GM21447 (cell line): ENCODE results near the gene BCL2L2.
"Not testable (repeated sequence)": the region's sequence is repeated elsewhere in the genome, so short reads cannot be mapped to it uniquely, and the experiment has no call there.

Experiments
- ATAC-seq: cut with Tn5 transposase; IDR thresholded peaks from one replicate; pipeline ENCODE4 v1.9.1; 2021; ENCODE audit not compliant: unreplicated experiment

The BCL2L2 gene

DNA sequence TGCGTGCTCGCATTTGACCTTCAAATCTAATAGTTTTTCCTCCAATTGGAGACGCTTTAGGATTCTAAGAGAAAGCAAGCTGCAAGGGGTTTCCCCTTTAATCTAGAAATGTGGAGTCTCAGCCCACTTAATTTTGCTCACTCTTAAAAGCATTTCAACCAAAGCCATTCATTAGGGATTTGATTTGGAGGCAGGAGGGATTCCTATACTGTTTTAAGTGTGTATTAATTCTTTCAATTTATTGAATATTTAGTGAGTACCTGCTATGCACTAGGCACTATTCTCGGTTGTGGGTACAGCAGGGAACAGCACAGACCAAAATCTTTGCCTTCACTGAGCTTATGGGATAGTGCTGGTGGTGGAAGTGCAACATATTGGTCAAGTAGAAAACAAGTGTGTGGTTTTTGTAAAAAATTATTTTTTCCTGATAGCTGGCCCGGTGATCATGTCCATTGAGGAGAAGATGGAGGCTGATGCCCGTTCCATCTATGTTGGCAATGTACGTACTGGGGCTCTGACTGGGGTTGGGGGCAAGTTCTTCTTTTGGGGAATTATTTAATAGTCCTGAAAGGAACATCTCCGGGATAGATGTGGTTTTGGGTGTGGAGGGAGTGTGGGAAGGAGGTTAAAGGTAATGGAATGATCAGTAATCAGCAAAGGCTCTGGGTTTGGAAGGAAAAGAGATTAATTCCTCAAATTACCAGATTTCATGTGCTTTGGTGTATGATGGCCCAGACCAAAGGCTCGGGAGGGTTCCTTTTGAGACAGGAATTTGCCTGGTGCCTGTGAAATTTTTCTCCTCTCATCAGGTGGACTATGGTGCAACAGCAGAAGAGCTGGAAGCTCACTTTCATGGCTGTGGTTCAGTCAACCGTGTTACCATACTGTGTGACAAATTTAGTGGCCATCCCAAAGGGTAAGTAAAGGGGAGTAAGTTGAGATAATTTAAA is 16.2 kb downstream of the BCL2L2 start:
- ATAC-seq = no peak

DNA sequence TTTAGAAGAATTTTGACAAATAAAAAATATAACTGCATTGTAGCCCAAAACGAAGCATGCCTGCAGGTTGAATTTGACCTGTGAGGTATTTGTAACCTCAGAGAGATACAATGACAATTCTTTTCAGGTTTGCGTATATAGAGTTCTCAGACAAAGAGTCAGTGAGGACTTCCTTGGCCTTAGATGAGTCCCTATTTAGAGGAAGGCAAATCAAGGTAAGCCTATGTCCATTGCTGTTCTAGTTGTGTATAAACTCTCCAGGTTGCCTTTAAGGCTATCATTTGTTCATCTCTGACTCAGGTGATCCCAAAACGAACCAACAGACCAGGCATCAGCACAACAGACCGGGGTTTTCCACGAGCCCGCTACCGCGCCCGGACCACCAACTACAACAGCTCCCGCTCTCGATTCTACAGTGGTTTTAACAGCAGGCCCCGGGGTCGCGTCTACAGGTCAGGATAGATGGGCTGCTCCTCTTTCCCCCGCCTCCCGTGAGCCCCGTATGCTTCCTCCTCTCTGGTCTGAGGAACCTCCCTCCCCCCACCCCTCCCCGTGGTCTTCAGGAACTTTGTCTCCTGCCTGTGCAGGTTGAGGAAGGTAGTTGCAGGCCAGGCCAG is 17.3 kb downstream of the BCL2L2 start:
- no peak for ATAC-seq

DNA sequence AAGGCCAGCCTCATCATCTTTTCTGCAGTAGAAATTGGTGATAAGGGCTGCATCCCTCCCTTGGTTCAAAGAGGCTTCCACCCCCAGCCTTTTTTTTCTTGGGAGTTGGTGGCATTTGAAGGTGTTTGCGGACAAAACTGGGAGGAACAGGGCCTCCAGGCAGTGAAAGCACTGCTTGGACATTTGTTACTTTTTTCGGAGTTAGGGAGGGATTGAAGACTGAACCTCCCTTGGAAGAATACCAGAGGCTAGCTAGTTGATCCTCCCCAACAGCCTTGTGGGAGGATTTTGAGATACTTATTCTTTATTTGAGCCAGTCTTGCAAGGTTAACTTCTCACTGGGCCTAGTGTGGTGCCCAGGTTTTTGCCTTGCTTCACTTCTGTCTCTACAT is 17.8 kb downstream of the BCL2L2 start:
- no peak for ATAC-seq

DNA sequence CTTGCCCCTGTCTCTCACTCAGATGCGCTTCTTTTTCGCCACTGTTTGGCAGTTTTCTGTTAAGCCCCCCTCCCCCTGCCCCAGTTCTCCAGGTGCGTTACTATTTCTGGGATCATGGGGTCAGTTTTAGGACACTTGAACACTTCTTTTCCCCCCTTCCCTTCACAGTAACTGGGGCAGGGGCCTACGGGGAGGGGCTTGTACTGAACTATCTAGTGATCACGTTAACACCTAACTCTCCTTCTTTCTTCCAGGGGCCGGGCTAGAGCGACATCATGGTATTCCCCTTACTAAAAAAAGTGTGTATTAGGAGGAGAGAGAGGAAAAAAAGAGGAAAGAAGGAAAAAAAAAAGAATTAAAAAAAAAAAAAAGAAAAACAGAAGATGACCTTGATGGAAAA is 18.4 kb downstream of the BCL2L2 start:
- no peak for ATAC-seq

DNA sequence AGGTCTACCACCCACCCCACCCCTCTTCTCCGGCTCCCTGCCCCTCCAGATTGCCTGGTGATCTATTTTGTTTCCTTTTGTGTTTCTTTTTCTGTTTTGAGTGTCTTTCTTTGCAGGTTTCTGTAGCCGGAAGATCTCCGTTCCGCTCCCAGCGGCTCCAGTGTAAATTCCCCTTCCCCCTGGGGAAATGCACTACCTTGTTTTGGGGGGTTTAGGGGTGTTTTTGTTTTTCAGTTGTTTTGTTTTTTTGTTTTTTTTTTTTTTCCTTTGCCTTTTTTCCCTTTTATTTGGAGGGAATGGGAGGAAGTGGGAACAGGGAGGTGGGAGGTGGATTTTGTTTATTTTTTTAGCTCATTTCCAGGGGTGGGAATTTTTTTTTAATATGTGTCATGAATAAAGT is 19.1 kb downstream of the BCL2L2 start:
- not testable (repeated sequence) for ATAC-seq

DNA sequence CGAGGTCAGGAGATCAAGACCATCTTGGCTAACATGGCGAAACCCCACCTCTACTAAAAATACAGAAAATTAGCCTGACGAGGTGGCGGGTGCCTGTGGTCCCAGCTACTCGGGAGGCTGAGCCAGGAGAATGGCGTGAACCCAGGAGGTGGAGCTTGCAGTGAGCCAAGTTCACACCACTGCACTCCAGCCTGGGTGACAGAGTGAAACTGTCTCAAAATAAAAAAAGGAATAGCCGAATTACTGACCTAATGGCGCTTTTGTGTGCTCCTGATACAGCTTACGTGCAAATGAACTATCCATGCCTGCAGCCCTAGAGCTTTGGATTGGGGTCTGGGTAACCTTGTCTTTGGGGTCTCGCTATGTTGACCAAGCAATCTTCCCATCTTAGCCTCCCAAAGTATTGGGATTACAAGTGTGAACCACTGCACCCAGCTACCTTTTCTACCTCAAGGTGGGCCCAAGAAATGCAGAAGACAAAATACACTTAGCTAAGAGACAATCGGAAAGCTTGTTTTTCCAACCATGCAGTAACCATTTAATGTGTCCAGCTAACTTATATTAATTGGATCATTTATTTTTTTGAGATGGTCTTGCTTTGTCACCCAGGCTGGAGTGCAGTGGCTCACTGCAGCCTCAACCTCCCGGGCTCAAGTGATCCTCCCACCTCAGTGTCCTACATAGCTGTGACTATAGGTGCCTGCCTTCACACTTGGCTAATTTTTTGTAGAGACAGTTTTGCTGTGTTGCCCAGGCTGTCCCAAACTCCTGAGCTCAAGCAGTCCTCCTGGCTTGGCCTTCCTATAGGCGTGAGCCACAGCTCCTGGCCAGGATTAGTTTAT is 20.1 kb downstream of the BCL2L2 start:
- no peak for ATAC-seq

DNA sequence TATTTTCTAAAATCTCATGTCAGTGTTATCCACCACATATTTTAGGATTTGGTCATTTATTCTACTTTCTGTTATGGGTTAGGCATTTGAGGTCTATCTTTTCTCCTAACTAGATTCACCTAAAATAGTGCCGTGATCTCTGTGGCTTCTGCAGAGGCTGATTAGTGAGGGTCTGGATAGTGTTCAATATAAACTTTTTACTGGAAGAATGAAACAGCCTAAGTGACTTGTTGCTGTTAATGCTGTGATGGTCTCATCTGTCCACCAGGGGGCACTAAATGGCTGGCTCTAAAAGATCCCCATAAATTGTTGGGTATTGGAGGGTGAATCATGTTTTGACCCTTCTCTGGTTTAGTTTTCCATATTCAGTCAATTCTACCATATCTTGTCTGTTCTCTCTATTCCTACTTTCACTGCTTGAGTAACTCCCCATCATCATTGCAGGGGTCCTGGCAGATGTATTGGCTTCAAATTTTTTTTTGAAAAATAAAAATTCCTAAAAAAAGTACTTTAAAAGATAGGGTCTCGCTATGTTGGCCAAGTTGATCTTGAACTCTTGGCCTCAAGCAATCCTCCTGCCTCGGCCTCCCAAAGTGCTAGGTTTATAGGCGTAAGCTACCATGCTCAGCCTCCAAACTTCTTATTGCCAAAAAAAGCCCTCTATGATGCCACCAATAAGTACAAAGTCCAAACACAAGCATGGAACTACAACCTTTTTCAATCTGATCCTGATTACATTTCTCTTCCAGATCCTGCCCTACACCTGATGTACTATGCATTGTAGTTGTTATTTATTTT is 21.5 kb downstream of the BCL2L2 start:
- ATAC-seq = no peak

DNA sequence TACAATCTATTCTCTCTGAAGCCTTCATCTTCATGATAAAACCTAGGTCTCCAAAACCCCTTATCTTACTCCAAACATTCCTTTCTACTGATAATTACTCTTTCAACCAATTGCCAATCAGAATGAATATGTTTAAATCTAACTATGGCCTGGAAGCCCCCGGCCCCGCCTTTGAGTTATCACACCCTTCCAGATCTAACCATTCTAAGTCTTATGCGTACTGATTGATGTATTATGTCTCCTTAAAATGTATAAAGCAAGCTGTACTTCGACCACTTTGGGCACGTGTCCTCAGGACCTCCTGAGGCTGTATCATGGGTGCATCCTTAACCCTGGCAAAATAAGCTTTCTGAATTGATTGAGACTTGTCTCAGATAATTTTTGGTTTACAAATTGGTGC is 29.0 kb downstream of the BCL2L2 start:
- no peak for ATAC-seq

DNA sequence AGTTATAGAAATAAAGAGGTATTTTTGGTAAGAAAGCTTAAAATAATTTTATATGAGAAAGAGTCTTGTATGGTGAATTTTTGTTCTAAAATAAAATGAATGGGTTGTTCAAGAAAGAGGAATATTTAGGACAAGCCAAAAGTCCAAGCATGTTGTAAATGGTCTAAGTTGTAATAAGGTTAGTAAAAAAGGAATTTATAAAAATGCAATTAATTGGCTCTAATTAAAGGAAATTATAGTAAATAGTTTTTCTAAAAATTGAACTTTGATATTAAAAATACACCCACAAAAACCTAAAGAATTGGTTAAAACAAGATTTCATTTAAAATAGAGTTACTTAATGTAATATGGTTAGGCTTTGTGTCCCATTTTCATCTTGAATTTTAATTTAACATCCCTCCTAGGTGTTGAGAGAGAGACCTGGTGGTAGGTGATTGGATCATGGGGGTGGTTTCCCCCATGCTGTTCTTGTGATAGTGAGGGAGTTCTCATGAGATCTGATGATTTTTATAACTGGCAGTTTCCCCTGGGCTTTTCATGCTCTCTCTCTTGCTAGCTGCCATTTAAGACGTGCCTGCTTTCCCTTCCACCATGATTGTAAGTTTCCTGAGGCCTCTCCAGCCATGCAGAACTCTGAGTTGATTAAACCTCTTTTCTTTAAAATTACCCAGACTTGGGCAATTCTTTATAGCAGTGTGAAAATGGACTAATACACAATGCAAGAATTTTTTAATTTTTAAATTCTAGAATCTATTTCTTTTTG is 33.1 kb downstream of the BCL2L2 start:
- no peak for ATAC-seq

DNA sequence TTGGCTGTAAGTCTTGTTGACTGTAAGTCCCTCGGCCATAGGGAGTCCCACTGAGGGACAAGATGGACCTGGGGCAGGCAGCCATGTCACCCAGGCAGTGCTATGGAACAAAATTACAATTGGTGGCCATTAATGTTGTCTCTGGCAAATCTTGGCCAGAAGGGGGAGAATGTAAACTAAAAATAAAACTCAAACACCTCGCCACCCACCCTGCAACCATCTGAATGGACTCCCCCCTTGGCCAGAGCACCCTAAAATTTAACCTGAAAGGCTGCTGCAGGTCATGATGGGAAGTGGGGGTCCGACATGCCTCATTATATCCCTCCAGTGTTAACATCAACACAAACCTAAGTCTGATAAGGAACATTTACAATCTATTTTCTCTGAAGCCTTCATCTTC is 37.8 kb downstream of the BCL2L2 start:
- no peak for ATAC-seq

DNA sequence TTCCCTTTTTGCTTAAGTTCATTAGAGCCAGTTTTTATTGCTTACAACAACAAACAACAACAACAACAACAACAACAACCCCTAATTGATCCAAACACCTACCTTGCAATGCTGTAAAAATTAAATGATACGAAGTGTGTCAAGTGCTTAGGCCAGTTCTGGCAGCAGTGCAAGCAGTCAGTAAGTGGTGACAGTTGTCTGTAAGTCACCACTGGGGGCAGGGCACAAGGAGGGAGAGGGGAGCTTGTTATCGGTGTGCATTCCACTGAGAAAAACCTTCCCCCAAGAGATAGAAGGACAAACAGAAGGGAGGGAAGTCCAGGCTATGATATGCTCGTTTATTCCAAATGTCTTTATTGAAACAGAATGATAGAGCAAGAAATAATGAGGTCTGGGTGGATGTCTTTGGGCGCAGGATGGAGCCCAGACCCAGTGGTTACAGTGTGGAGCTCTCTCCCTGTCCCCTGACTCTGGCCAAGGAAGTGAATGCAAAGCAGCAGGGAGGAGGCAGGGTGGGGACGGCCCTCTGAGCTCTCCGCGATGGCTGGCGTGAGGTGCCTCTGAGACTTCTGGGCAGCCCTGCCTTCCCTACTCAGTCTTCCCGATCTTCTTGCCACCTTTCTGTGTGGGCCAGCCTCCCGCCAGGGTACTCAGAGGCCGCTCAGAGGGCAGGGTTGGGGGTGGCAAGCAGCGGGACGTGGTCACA is 39.5 kb downstream of the BCL2L2 start:
- no peak for ATAC-seq

DNA sequence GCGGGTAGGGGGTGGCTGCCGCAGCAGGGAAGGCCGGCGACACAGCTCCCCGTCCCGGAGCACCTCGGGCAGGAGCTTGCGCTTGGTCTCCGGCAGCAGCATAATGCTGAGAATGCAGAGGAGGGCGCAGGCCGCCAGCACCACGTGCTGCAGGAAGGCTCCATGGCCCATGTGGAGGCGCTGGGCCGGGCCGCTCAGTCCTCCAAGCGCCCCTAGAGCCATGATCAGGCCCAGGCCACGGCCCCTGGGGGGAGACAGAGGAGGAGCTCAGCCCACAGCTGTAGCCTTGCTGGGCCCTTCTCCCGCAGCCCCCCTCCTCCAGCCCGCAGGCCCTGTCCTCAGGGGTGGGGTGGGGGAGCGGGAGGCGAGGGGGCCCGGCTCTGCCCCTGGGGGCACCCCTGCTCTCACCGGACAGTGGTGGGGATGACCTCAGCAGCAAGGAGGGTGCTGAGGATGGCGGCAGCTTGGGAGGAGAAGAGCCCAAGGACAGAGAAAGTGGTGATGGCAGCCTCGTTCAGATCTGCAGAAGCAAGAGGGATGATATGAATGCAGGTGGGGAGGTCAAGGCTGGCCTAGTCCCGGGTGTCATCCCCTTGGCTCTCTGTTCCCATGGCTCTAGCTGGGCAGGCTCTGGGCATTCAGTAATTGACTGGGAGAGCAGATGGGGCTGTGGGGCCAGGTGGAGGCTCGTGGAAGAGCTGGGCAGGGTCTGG is 40.2 kb downstream of the BCL2L2 start:
- ATAC-seq = no peak

DNA sequence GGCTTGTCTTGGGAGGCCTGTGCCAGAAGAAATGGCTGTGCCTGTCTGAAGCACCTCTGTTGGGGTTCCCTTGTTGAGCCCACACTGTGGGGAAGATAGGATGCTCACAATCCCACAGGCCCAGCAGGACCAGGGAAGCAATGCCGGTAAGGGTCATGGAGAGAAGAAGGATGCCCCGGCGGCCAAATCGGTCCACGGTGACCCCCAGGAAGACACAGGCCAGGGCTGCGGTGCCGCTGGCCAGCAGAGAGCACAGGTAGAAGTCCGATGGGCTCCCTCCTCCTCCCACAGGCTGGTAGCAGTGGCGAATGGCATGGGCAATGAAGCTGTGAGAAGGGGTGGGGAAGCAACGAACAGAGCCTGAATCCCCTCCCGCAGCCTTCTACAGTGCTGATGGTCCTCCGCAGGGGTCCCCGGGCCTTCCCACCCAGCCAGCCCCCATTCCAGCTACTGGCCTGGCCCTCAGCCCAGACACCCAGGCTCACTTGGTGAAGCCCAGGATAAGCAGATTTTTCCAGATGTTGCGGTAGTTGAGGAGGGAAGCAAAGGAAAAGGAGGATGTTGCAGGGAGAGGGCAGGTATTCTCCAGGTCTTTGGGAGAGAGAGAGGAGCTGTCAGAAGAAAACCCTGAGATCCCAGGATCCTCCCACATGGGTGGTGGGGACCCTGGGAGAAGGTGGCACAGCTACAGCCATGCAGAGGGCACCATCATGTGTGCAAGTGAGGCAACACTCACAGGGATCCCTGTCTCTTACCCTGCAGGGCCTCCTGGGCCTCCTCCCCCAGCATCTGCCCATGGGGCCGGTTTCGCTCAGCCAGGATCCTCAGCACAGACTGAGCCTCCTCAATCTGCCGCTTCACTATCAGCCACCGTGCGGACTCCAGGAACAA is 41.0 kb downstream of the BCL2L2 start:
- no peak for ATAC-seq

DNA sequence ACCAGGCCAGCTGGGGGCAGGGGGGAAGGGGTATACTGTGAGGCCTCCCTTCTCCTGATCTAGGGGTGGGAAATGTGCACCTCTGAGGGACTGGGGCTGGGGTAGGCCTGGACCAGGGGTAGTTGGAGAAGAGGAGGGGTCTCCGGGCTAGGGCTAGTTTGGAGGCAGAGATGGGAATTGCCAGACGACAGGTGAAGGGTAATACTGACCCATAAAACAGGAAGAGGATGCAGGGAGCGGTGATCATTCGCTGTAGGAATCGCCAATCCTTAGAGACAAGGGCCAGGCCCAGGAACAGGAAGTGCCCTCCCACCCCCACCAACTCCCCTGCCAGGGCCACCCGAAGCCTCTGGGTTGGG is 41.6 kb downstream of the BCL2L2 start:
- no peak for ATAC-seq

DNA sequence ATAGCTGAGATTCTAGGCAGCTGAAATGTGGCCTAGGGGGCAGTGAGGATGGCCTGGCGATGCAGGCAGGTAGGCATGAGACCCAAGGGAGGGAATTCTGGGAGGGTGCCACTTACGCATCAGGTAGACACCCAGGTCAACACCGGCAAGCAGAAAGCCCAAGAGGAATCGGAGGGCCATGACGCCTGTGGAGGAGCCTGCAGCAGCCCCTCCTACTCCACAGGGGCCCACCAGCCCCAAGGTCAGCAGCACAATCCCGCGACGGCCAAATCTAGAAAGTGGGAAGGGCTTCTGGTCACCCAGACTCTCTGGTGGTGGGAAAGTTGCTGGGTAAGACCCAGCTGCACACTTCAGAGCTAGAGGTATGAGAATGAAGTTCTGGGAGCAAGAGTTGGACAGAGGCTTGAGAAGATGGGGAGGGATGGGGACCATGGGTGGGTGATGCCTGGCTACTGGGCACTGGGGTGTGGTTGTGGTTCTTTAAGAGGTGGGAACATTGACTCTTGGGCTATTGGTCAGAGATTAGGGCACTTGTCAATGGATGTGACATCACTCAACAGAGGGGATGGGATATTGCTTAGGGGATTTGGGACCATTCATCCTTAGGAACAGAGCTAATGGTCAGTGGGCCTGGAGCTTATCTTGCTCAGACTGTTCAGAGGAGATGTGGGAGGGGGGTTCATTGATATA is 42.7 kb downstream of the BCL2L2 start:
- no peak for ATAC-seq

DNA sequence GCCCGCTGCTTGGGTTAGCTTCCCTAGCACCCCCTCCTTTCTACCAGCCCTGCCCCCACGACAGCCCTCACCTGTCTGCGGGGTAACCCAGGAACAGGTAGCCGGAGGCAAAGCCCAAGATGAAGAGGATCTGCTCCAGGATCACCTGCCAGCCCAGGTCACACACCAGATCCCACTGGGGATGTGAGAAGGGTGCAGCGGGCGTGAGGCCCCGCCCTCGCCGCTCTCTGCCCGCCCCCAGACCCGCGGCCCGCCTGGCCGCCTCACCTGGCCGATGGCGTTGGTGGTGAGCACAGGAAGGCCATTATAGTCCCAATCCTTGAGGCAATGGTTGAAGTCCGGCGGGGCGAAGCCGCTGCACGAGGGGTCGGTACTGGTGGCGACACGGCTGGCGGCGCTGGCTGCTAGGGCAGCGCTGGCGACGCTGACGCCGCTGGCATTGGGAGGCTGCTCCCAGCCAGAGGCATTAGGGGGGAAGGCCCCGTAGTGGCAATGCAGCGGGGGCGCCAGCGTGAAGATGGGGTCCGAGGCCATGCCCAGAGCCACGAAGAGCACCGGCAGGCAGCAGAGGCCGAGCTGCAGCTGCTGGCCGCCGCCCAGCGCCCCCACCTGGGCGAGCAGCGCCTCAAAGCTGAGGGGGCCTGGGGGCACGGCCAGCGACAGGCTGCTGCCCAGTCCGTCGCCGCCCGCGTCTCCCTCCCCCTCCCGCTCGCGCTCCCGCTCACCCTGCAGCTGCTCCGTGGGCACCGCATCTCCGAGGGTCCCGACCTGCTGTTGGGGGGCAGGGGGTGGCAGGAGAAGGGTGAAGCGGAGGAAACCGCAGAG is 45.3 kb downstream of the BCL2L2 start:
- ATAC-seq = no peak
